Adrenal gland (tissue), 5 donors: Measurements from ENCODE around the gene NRXN3.

Experiments used
- POLR2A ChIP-seq, 2 donors: fragments of 450-650 bp; IDR thresholded peaks; one replicate each; pipeline ENCODE4 v1.6.1; 2017; ENCODE audit warnings: antibody characterized with exemption in 2 of 2, mild to moderate bottlenecking in 2 of 2, moderate library complexity in 1 of 2
- TF ChIP-seq, protein P1 (sequence below), 6 experiments: fragments of 450-650 bp in 4 of 6; fragments of 200-600 bp in 2 of 6; sonication (generic) in 1 of 6; IDR thresholded peaks; 1 replicate in 5 of 6; 2 replicates in 1 of 6; pipeline versions ENCODE4 v1.5.1 to v1.8.0; 2016 to 2021; ENCODE audit warnings: antibody characterized with exemption in 6 of 6, mild to moderate bottlenecking in 2 of 6, moderate library complexity in 1 of 6
- donor health status: DM: no; HTN: no; CAD: no.

DNA sequence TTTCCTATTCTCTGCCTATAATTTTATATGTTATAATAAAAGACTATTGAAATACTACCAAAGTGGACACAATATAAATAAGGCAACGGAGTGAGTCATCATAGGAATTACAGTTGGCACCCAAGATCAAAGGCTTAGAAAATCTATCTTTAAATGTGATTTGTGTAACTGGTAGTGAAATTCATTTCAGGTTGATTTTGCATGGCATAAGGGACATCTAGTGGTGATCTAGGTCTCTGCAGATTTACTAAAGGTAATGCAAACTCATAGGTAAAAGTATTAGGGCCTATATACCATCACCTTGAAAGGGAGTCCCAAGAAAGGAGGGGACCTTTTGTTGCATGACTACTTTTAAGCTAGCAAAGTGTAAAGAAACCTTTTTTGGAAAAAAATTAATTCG, 527.2 kb downstream of the NRXN3 start:
- TF ChIP-seq, protein P1, sequence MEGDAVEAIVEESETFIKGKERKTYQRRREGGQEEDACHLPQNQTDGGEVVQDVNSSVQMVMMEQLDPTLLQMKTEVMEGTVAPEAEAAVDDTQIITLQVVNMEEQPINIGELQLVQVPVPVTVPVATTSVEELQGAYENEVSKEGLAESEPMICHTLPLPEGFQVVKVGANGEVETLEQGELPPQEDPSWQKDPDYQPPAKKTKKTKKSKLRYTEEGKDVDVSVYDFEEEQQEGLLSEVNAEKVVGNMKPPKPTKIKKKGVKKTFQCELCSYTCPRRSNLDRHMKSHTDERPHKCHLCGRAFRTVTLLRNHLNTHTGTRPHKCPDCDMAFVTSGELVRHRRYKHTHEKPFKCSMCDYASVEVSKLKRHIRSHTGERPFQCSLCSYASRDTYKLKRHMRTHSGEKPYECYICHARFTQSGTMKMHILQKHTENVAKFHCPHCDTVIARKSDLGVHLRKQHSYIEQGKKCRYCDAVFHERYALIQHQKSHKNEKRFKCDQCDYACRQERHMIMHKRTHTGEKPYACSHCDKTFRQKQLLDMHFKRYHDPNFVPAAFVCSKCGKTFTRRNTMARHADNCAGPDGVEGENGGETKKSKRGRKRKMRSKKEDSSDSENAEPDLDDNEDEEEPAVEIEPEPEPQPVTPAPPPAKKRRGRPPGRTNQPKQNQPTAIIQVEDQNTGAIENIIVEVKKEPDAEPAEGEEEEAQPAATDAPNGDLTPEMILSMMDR (IDR thresholded peaks at IDR 0.05), result peak in 4 of 6 experiments; percentile 5 to 34 (median 24)
- no peak for TF ChIP-seq POLR2A (IDR thresholded peaks at IDR 0.05)
